ENCODE results near the gene DNAAF5.

The DNAAF5 gene

DNA sequence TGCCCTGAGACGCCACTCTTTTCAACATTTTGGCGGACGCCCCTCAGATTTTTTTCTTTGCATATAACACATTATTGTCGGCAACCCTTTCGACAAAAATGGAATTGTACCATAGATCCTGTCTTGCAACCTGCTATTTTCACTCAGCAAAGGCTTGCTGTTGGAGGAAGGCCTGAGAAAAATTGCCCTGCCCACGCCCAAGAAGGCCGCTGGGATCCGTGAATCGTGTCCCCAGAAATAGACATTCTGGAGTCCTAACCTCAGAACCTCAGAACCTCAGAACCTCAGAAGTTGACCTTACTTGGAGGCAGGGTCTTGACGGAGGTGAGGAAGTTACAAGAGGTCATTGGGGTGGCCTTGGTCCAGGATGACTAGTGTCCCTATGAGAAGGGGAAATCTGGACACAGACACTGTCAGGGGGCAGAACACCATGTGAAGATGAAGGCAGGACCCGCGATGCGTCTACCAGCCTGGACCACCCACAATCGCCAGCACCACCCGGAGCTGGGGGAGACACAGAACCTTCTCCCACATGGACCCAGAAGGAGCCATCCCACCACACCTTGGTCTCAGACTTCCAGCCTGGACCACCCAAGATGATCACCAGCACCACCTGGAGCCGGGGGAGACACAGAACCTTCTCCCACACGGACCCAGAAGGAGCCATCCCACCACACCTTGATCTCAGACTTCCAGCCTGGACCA is 19.1 kb upstream of the DNAAF5 start:
- no peak for DNase-seq

DNA sequence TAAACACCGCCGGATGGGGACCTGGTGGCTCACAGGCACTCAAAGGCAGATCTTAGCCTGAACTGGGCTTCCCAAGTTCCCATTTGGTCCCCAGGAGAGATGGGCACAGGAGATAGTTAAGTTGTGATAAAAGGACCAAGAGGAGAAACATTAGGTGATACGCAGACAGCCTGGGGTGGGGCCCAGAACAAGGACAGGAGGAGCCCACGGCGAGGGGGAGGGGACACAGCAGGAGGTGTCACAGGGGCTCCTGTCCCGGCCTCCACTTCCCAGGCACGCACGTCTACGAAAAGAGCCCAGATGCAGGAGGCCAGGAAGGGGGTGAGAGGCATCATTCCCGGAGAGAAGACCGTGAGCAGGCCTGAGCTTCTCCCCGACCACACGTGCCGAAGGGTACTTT is 16.3 kb upstream of the DNAAF5 start:
- no peak for DNase-seq

DNA sequence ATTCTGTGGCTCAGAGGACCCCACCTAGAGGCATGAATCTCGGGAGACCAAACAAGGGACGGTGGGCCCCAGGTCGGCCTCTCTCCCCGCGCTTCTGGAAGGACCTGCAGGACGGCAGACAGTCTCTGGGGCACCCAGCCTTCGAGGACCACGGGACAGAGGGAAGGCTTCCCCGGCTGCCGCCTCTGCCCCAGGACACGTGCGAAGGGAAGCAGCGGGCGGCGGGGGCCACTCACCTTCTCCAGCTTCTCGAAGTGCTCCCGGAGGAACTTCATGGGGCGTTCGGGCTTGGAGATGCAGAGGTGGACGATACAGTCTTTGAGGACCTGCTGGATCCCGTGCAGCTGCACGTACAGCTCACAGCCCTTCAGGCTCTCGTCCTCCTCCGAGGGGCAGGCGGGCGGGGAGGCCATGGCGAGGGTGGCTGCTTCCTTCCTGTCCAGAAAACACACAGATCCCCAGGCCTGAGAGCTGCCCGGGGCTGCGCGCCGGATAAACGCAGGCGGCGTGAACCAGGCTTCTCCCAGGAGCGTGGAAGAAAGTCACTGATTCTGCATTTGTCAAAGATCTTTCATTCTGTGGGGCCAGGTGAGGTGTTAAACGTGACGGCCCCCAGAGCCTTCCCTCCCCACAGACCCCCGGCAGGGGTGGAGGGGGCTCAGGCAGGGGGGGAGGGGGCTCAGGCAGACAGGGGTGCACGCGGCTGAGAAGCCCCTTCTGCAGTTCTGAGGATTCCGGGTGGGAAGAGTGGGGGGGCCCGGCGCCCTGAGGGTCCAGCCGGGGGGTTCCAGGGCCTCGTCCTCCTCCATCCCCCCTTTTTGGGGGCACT is 15.2 kb upstream of the DNAAF5 start:
- no peak for DNase-seq

DNA sequence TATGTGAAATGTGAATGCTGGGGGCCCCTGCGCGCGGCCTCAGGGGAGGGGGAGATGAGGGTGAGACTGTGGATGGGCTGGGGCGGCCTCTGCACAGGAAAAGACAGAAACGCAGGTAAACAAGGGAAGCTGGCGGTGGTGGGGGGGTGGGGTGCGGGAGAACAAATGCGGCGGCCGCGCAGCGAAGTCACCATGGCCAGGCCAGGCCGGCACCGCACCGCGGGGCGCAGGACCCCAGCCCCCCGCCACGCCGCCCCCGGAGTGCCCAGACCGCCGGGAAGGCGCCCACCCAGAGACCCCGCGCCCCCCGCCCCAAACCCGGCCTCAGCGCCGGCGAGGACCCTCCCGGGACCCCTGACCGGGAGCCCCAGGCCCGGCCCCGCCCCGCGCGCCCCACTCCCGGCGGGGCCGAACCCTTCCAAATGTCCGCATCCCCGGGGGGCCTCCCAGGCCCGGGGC is 14.5 kb upstream of the DNAAF5 start:
- DNase-seq, result no peak

DNA sequence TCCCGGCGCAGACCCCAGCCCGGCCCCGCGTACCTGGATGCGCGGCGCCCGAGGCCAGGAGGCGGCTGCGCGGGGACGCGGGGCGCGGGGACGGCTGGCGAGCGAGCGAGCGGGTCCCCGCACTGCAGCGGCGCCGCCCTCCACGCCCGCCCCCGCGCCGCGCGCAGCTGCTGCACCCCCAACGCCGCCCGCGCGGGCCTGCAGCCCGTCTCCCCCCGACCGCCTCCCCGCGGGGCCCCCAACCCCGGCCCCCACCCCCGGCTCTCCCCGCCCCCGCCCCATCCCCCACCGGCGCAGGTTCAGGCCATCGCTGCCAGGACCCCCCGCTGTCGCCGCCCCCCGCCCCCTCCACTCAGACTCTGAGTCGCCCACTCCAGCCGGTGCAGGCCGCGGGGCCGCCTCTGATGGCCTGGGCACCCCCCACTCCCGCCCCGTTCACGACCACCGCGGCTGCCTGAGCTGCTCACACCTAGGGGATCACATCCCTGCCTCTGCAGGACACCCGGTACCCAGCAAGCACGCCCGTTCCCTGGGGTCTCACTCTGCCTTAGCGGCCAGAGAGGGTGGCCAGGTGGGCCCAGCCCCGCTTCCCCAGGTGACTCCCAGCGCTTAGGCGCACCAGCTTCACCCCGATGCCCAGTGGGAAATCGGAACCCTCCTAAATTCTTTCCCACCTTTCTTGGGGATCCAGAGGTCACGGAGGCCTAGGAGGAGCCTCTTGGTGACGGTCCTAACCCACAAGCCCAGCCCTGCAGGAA is 13.9 kb upstream of the DNAAF5 start:
- peak in 1 of 2 donors; percentile 32 for DNase-seq

DNA sequence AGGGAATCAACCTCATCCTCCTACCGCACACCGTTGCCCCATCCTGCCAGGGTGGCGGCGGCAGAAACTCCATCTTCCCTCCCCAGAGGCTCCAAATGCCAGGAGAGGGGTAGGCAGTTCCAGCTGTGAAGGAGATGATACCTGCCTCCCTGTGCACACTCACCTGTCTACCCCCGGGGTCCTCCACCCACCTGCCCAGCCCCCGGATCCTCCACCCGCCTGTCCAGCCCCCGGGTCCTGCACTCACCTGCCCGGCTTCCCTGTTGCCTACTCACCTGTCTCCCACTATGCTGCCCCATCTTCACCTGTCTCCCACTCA is 13.4 kb upstream of the DNAAF5 start:
- no peak for DNase-seq

DNA sequence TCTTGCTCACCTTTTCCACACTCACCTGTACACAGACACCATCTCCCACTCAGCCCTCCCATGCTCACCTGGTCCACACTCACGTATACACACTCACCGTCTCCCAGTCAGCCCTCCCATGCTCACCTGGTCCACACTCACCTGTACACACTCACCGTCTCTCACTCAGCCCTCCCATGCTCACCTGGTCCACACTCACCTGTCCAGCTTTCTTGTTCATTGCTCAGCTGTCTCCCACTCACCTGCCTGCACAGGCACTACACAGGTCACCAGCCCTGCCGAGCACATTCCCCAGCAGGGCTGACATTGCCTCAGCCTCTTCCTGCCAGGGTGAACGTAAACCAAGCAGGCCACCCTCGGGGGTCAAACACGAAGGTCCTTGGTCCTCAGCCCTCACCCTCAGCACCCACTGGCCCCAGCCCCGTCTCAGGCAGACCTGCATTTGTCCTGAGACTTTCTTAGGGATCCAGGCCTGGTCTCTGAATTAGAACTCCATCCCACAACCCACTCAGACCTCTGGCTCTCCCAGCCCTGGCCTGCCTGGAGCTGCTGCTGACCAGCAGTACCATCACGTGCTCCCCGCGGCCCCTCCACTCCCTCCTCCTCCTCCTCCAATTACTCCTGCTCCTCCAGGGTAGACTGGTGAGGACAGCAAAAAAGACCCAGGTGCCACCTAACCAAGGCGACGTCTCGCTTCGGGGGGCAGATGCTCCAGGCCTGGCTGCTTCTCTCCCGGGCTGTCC is 12.8 kb upstream of the DNAAF5 start:
- no peak for DNase-seq

DNA sequence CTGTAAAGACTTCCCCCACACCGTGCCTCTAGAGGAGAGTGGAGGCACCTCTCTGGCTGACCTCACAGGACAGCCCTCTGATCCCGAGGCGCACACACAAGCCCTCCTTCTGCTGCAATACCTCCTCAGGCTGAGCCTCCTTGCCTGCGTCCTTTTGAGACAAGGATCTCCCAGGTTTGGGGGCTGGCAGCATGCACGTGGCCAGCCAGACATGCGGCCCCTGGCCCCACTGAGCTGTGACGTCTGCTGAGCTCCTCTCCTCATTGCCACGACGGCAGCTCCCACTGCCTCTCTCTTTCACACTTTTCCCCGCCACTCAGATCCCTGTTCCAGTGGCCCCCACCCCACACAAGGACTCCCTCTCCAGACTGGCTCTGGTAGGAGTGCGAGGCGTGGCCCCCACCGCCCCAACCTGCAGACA is 12.2 kb upstream of the DNAAF5 start:
- no peak for DNase-seq

DNA sequence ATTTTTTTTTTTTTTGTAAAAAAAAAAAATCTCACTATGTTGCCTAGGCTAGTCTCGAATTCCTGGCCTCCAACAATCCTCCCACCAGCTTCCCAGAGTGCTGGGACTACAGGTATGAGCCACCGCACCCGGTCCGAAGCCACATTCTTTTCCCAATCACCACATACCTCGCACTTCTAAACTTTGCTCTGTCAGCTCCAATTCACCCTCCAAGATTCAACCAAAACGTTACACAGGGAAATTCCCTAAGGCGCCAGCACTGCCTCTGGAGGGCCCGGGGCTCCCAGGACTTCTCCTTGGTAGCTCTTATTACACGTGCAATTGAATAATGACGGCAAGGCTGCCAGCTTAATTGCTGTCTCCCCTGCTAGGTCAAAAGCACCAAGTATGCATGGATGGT is 10.3 kb upstream of the DNAAF5 start:
- DNase-seq, result no peak

DNA sequence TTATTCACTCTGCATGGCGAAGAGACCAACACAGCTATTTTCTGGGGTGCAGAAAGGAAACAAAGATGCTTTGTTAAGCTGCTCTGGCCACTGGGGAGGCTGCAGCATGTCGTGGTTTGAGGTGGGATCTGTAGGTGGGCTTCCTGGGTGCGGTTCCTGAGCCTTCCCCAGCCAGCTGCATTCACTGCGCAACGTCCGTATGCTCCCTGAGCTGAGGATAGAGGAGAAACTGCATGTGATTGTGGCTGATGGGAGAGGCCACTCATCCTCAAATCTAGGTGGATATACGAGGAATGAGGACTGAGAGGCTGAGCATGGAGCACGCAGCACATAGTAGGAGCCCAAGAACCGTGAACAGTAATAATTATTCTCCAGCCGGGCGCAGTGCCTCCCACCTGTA is 9.9 kb upstream of the DNAAF5 start:
- DNase-seq, result no peak

DNA sequence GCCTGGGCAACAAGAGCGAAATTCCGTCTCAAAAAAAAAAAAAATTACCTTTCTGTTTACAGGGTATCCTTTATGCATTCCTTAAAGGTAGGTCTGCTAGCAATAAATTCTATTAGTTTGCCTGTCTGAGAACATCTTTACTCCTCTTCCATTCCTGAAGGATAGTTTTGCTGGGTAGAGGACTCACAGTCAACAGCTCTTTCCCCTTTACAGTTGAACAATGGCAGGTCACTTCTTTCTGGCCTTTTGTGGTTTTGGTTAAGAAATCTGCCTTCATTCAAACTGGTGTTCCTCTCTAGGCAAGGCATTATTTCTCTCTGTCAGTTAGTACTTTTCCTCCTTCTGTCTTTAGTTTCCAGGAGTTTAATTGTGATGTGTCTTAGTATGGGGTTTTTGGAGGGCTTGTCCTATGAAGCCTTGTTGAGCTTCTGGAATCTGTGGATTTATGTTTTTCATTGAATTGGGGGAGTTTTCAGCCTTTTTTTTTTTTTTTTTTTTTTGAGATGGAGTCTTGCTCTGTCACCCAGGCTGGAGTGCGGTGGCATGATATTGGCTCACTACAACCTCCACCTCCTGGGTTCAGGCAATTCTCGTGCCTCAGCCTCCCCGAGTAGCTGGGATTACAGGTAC is 4.8 kb upstream of the DNAAF5 start:
- DNase-seq, result no peak

DNA sequence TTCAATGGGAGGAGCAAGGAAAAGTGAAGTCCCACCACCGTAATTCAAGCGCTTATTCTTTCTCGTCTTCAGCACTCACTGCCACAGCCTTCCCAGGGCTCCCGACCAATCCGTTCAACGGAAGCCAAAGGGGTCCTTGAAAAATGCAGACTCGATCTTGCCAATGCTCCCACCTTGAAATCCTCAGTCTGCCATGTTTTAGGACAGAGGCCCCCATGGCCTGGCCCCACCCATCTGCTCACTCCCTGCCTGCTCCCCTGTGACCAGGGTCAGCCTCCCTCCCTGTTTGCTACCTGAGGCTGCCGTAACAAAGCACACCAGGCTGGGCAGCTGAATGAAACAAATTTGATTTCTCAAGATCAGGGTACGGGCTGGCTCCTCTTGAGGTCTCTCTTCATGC is 3.0 kb upstream of the DNAAF5 start:
- no peak for DNase-seq

DNA sequence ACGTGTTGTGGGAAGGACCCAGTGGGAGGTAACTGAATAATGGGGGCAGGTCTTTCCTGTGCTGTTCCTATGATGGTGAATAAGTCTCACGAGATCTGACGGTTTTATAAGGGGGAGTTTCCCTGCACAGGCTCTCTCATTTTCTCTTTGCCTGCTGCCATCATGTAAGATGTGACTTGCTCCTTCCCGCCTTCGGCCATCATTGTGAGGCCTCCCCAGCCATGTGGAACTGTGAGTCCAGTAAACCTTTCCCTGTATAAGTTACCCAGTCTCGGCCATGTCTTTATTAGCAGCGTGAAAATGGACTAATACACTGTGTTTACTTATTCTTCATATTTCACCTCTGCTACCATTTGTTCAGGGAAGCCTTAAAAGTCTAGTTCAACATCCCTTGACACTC is 2.2 kb upstream of the DNAAF5 start:
- DNase-seq, result no peak

DNA sequence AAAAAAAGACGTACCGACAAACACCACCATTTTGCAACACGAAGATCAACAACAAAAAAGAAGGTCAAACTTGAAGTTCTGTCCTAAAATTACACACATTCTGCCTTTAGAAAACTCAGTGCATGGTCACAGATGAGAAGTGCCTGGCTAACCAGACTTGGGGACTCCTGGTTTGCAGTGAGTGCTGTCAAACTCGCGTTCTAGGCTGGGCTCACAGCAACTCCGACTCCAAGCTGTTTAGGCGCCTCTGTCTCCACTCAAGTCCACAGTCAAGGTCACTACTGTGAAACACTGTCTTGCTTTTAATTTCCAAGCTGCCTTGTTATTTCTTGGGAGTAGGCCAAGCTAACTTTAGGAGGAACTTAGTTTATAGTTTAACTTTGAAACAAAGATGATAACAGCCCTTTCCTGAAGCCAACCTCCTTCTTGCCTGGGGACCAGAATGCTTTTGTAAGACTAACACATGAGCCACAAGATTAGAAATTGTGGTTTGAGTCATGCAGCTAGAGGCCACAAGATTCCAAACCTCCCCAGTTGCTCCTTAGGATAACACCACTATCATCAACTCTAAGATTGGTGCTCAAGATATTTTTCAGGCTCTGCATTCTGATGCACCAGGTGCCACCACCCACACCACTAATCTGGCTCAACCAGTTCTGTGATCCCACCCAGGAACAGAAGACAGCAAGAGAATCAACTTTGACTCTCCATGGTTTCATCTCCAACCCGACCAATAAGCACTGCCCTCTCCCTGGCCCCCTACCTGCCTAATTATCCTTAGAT is 1.1 kb upstream of the DNAAF5 start:
- DNase-seq, result no peak

DNA sequence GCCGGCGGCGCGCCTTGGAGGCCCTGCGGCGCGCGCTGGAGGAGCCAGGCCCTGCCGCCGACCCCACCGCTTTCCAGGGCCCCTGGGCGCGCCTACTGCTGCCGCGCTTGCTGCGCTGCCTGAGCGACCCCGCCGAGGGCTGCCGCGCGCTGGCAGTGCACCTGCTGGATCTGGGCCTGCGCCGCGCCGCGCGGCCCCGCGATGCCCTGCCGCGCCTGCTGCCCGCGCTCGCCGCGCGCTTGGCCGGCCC is 280 bp downstream of the DNAAF5 start:
- no peak for DNase-seq

DNA sequence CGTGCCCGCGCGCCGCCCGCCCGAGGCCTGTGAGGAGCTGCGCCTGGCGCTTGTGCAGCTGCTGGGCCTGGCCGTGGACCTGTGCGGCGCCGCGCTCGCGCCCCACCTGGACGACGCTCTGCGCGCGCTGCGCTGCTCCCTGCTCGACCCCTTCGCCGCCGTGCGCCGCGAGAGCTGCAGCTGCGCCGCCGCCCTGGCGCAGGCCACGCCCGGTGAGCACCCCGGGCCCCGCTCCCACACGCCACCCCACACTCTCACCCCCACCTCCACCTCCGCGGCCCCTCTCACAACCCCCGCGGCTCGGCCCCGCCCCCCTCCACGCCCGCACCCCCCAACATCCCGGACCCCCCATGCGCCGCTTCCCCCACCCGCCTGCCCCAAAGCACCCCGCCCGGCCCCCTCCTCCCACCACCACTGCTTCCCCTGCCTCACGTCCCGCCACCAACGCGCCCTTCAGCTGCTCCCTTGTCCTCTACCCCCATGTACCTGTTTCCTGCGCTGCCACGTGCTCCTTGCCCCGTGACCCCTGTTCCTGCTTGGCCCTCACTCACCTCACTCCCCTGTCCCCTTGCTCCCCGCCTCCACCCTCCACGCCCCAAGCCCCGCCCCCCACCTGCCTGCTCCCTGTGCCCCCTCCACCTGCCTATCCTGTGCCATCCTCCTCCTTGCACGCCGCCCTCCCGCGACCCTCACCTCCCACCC is 756 bp downstream of the DNAAF5 start, which contains the start of gene PRKAR1B:
Gene PRKAR1B, minus strand, starts transcription at position 178 of the 702 bp plus-strand sequence. CDS start 15,776 bp downstream, outside the sequence.
- DNase-seq, result peak; percentile 47 to 64

DNA sequence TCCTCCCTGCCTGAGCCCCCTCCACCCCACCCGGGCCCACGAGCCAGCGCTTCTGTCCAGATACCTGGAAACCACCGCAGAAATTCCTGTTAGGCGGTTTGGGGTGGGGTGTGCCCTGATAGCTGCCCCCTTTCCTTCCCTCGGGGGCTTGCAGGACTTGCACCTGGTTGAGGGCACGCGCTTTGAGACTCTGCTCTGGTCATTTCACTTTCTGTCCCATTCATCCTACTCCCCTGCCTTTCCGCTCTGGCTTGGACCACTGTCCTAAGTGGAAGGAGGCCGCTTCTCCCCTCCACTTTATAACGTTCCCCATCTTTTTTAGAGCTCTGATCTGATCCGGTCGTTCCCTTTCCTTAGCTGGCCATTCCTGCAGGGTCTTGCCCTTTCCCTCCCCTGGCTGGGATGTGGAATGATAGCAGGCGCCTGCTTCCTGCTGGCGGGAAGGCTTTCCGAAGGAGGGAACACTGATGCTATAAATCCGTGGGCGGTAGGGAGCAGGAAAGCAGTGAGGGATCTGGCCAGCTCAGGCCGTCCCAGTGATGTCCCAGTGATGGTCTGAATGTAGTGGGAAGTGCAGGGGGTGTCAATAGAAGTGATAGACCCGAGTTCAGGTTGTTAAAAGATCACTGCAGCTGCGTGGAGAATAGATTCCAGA is 1.4 kb downstream of the DNAAF5 start:
- DNase-seq, result no peak

DNA sequence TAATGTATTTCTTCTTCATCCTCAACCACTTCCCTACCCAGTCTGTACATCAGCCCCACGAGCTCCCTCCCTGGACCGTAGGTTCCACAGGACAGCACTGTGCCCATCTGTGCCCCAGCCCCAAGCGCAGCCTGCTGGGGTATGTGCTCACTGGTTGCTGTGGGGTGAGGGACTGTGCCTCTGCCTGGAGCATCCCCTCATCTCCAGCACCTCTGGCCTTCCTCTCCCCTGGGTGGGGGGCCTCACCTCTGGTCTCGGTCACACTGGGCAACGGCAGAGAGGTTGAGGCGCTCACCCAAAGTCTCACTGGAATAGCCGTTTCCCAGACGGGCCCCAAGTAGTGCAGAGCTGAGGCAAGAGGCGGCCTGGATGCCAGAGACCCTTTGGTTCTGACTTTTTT is 2.1 kb downstream of the DNAAF5 start:
- DNase-seq, result no peak

DNA sequence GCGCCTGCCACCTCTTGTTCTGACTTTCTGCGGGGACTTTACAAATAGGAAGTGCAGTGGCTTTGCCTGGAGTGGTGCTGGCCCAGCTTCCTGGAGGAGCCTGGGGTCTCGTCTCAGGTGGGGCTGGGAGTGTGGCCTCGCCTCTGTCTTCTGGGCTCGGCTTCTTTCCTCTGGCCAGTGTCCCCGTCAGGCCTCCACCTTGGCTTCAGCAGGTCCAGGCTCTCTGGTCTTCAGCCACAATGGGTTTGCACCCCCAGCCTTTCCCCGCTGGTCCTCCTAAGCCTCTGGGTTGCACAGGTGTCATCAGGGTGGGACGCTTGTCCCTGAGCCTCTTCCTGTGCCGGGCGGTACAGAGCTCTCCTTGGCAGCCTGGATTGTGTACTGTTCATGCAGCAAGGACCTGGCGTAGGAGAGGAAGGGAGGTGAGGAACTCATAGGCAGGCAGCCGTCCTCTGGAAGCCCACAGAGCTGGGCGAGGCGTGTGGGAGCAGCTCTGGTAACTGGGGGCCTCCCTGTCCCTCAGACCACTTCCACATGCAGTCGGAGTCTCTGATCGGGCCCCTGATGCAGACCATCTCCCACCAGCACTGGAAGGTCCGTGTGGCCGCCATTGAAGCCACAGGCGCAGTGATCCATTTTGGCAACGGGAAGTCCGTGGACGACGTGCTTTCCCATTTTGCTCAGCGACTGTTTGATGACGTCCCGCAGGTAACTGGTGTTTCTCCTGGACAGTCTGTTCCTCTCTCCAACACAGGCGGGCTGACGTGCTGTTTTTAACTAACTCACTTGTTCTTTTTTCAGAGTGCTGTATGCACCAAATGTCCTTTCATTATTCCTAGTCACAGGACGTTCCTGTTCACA is 2.9 kb downstream of the DNAAF5 start:
- no peak for DNase-seq

Measured in stimulated activated CD4-positive, alpha-beta T cell treated with anti-CD3 and anti-CD28 coated beads, Interleukin-2, amount 100 ng/mL, for 24 hours (primary cell).